Raji (cell line): Measurements from ENCODE around the gene SPEF1.

Experiments used
- POLR2A ChIP-seq: IDR thresholded peaks from 2 replicates; pipeline ENCODE4 v1.6.1; 2011; ENCODE audit warnings: low read depth, low read length, control low read depth; ENCODE audit not compliant: insufficient read depth

The SPEF1 gene

GRCh38 chr20:3739054-3739925 lies 42.0 kb downstream of the SPEF1 start:
- no peak for TF ChIP-seq POLR2A

- TF ChIP-seq POLR2A, result no peak
These were observed 42.9 kb downstream of the SPEF1 start for GRCh38 chr20:3738111-3739053.

GRCh38 chr20:3735768-3736167 lies 45.5 kb downstream of the SPEF1 start:
- TF ChIP-seq POLR2A, result no peak

GRCh38 chr20:3734111-3734843 lies 47.0 kb downstream of the SPEF1 start:
- no peak for TF ChIP-seq POLR2A

GRCh38 chr20:3733119-3733995 lies 47.9 kb downstream of the SPEF1 start:
- TF ChIP-seq POLR2A, result no peak

GRCh38 chr20:3732327-3733118 lies 48.7 kb downstream of the SPEF1 start, which contains the start of gene HSPA12B:
Gene HSPA12B (plus strand): TSS chr20:3732685. CDS start chr20:3738675, 5,990 bp downstream.
- TF ChIP-seq POLR2A, result no peak

DNA sequence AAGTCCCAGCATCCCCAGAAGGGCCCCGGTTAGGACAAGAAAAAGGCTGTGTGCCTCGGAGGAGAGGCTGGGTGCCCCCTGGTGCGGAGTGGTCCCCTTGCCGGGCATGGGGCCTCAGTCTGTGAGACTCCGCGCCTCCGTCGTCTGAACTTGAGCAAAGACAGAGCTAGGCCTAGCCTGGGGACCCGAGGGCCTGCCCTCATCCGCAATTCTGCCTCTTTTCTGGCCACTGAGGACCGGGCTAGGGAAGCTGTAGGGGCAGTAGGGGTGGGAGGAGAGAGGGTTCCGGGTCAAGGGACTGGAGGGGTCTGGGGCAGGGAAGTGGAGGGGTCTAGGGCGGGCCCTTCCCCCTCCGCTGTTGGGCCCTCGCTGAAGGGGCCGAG lies 49.3 kb downstream of the SPEF1 start:
- no peak for TF ChIP-seq POLR2A

DNA sequence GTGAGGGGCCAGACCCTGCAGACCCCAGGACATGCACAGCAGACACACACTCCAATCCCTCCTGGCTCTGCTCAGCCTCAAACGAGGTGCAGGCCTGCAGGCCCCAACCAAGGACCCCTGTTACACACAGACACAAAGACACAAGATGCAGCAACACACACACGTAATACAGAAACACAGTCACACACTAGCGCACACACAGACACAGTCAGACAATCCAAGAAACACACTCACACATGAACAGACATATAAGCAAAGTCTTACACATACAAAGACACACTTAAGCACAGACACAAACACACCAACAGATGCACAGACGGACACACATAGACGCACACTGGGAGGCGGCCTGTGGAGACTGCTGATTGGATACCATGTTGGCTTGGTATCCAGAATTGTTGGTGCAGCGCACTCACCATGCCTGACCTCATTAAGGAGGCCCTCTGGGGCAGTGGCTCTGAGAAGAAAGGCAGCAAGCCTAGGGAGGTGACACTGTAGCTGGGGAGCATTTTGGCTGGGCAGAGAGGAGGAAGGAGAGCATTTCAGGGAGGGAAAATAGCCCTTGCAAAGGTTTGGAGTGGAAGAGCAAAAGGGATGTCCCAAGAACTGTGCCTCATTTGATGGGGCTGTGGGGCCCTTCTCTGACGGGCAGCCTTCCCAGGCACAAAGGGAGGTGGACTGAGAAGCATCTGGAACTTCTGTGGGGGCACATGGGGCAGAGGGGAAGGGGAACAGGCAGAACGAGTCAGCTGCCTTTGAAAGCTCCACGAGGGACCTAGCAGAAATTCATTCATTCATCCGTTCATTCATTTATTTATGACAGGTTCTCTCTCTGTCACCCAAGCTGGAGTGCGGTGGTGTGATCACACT lies 50.2 kb downstream of the SPEF1 start:
- no peak for TF ChIP-seq POLR2A

DNA sequence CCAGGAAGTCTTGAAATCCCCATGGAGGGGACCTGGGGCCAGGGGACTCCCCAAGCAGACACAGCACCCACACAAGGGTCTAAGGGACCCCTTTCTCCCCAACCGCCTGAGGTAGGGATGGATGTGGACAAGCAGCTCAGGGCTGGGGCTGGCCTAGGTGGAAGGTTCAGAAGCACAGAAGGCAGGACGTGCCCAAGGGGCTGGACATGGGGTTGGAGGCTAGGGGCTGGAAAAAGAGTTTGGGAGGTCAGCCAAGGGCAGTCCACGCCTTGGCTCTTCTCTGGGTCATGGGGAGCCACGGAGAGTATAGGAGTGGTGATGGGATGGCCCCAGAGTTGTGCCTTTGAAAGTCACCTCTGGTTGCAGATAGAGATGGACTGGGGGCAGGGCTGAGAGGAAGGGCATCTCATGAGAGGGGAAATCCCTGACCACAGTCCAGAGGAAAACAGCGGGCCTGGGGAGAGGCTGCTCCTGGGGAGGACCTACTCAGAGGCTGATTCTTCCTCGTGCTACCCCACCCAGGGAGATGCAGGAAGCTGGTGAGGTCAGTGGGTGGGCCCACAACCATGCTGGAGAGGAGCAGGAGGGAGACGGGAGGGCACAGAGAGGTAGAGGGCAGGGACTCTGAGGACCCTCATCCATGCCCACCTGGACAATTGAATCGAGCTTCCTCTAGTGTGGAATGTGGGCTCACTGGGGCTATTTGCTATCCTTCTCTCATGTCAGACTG lies 51.3 kb downstream of the SPEF1 start:
- TF ChIP-seq POLR2A, result no peak

DNA sequence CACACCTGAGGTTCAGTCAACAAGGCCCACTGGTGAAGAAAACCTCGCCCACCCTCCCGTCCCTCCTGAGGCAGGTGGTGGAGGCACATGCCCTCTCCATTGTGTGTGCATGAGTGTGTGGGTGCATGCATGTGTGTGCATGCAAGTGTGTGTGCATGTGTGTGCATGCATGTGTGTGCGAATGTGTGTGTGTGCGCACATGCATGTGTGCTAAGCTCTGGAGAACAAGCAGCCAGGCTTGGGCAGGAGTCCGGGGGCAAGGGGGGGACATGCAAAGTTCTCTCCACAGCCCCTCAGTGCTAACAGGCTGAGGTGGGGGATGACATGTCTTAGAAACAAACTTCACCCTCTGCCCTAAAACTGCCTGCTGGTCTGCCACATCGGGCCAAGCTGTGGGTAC lies 51.9 kb downstream of the SPEF1 start:
- TF ChIP-seq POLR2A, result no peak

GRCh38 chr20:3728876-3729275 lies 52.4 kb downstream of the SPEF1 start:
- no peak for TF ChIP-seq POLR2A

- no peak for TF ChIP-seq POLR2A
These were observed 52.9 kb downstream of the SPEF1 start for GRCh38 chr20:3728354-3728753.
